Right cardiac atrium (tissue), 5 donors: ENCODE measurements around the gene EPM2A. TPM values are rescaled to one million over a fixed set of nuclear protein-coding genes. Genes with fewer than 3 reads are reported as not detected.
A peak's percentile ranks its signal among the peaks of the same experiment; 100 is the strongest.
"Not testable (repeated sequence)": the region's sequence is repeated elsewhere in the genome, so short reads cannot be mapped to it uniquely, and the experiment has no call there.

Source experiments
- ATAC-seq, 2 donors: fragments of 200-7000 bp; cut with Tn5 transposase; one replicate each; pipeline versions ENCODE4 v1.8.0 to v1.9.1; 2020; ENCODE audit warnings: moderate library complexity in 2 of 2, mild to moderate bottlenecking in 1 of 2
- DNase-seq, 3 donors: peaks; one replicate each; pipeline ENCODE4 v3.0.0-alpha.2; 2020
- H3K27ac ChIP-seq: one replicate; pipeline ENCODE4 v1.5.1; 2013; ENCODE audit warnings: mild to moderate bottlenecking, low read length, control low read depth, moderate library complexity
- H3K27me3 ChIP-seq: one replicate; pipeline ENCODE4 v1.6.1; 2013; ENCODE audit not compliant: control insufficient read depth, insufficient read depth
- H3K4me1 ChIP-seq: one replicate; pipeline ENCODE4 v1.6.1; 2013; ENCODE audit warnings: low read length; ENCODE audit not compliant: control insufficient read depth, insufficient read depth
- H3K4me3 ChIP-seq: one replicate; pipeline ENCODE4 v1.5.1; 2013; ENCODE audit warnings: low read length, control low read depth
- H3K9me3 ChIP-seq: one replicate; pipeline ENCODE4 v1.6.1; 2013; ENCODE audit warnings: low read length; ENCODE audit not compliant: control insufficient read depth
- WGBS: extraction: QIAGEN DNeasy Blood & Tissue Kit; methylation state at CpG from one replicate; pipeline ENCODE4 v1.1.7; 2013; 5-methylcytosine and 5-hydroxymethylcytosine counted together
- intact Hi-C, 4 donors: fragments of 100-400 bp; cut with DNase I; formaldehyde crosslinking; loops; one replicate each; pipeline versions ENCODE4 v1.11.0 to v1.14.0; 2022 to 2023
- polyA plus RNA-seq: library from polyadenylated mRNA; stranded (reverse); fragments of 200-250 nt; gene quantifications from one replicate; pipeline ENCODE4 v1.2.3, GENCODE V29; 2013
- total RNA-seq, 4 donors: library from RNA; stranded (reverse); fragmentation: NEBNext Ultra II Directional; extraction: Animal tissue kit (Norgen Biotek cat#: 25700); gene quantifications; one replicate each; pipeline ENCODE4 v1.2.1, GENCODE V29; 2021
- donor health status: healthy with polysubstance abuse.
- donor health status: DM: no; HTN: yes; CAD: no.
- donor health status: DM: no; HTN: no; CAD: no.
- donor health status: DM: no; HTN: yes; CAD: no; lungs with severe emphysema.
- donor health status: DM: yes; HTN: yes; CAD: no.

Gene EPM2A
- total and polyA plus RNA-seq, 5 donors, result 13.7 to 42.3 (median 37.9) TPM

DNA sequence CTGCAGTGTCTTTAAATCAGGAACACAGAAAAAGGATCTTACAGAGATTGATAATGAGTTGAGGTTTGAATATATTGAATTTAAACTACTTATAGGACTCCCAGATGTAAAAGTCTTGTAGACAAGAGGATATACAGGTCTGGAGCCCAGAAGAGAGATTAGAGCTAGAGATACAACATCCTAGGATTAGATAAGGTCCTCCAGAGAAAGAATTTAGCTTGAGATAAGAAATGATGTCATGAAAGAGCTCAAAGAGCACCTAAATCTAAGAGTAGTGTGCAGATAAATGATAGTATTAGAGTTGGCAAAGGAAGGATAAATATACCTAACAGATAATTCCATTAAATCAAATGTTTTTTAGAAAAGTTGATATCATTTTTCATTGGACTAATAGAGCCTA is 23.9 kb downstream of the EPM2A start:
- no peak overlapping the region for H3K4me3 ChIP-seq
- no peak for DNase-seq
- no peaks in the 10 kb centered on the region for H3K4me1 ChIP-seq
- intact Hi-C loops, result no loop called here
- H3K9me3 ChIP-seq, result no peaks in the 10 kb centered on the region
- H3K27ac ChIP-seq, result no peak overlapping the region
- ATAC-seq, result no peak
- H3K27me3 ChIP-seq, result no peaks in the 10 kb centered on the region

DNA sequence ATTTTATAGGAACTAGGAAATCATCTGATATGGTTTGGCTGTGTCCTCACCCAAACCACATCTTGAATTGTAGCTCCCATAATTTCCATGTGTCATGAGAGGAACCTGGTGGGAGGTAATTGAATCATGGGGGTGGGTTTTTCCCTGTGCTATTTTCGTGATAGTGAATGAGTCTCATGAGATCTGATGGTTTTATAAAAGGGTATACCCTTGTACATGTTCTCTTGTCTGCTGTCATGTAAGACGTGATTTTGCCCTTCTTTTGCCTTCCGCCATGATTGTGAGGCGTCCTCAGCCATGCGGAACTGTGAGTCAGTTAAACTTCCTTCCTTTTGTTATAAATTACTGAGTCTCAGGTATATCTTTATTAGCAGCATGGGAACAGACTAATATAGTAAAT is 27.9 kb downstream of the EPM2A start:
- Histone ChIP-seq H3K4me3 (no peak overlapping the region), H3K9me3 (no peaks in the 10 kb centered on the region), H3K4me1 (no peaks in the 10 kb centered on the region), H3K27me3 (no peaks in the 10 kb centered on the region), H3K27ac (no peak overlapping the region)
- no peak for ATAC-seq
- 96% methylated on average over 5 of the region's 5 CpGs for WGBS
- intact Hi-C loops, result no loop called here
- no peak for DNase-seq

DNA sequence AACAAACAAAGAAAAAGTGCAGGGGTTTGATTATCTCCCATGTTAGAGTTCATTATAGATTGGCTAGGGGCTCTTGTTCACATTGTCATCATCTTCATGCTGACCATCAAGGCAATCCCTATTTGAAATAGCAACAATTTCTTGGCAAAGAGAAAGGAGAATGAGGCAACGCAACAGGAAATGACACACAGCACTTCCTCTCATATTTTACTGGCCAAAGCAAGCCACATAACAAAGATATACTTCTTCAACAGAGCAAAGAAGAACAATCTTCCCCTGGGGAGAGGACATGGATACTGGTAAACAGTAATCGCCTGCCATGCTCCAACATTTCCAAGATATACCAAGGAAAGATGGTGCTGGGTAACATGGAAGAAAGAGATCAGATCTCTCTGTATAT is 29.8 kb downstream of the EPM2A start:
- 51% methylated on average over 2 of the region's 2 CpGs for WGBS
- no peak overlapping the region for H3K4me3 ChIP-seq
- ATAC-seq, result peak in 1 of 2 donors; percentile 57
- no peak for DNase-seq
- H3K27me3 ChIP-seq, result no peaks in the 10 kb centered on the region
- intact Hi-C loops, result no loop called here
- no peaks in the 10 kb centered on the region for H3K4me1 ChIP-seq
- no peak overlapping the region for H3K27ac ChIP-seq
- H3K9me3 ChIP-seq, result no peaks in the 10 kb centered on the region

DNA sequence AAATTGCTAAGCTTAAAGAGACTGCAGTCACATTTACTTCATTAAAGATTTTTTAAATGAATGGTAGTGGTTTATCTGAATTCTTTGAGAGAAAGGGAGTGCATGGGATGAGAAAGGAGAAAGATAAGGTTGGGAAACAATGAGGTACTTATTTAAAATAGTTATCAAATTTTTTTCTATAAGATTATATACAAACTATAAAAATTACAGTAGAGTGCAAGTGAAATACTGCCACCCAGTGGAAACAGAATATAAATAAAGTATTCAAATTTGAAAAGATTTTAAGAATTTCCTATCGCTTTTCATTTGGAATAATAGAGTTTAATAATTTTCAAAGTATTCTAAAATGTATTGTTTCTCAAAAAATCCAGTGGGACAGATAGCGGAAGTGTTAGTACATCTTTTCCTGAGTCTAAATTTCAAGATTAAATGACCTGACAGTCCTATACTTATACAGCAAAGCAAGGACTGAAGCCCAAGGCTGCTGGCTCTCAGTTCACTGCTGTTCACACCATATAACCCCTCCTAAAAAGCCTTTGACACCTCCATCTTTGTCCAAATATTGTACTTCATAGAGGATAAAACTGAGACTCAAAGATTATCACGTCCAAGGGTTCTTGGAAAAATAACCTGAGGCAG is 31.1 kb downstream of the EPM2A start:
- 35% methylated on average over 3 of the region's 3 CpGs for WGBS
- no peak overlapping the region for H3K4me3 ChIP-seq
- no peak overlapping the region for H3K27ac ChIP-seq
- DNase-seq, result no peak
- H3K4me1 ChIP-seq, result no peaks in the 10 kb centered on the region
- no peak for ATAC-seq
- no peaks in the 10 kb centered on the region for H3K9me3 ChIP-seq
- no peaks in the 10 kb centered on the region for H3K27me3 ChIP-seq
- intact Hi-C loops, result no loop called here

DNA sequence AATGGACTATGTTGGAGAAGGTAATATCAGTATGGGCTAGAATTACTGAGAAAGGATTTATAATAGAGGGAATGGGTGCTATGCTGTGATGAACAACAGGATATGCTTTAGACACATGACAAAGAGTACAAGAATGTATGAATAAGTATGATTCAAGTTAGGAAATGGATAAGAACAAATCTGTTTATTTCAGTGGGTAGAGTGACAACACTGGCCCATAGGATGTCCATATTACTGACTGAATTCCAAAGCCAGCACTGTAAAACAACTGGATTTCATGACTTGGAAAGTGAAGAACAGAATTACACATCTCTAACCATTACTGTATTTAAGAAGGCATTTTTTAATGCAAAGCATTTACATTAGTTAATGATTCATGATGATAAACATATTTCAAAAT is 35.9 kb downstream of the EPM2A start:
- intact Hi-C loops, result no loop called here
- Histone ChIP-seq H3K27ac (no peak overlapping the region), H3K4me1 (no peaks in the 10 kb centered on the region), H3K9me3 (no peaks in the 10 kb centered on the region), H3K27me3 (no peaks in the 10 kb centered on the region), H3K4me3 (no peak overlapping the region)
- no peak for ATAC-seq
- DNase-seq, result no peak

DNA sequence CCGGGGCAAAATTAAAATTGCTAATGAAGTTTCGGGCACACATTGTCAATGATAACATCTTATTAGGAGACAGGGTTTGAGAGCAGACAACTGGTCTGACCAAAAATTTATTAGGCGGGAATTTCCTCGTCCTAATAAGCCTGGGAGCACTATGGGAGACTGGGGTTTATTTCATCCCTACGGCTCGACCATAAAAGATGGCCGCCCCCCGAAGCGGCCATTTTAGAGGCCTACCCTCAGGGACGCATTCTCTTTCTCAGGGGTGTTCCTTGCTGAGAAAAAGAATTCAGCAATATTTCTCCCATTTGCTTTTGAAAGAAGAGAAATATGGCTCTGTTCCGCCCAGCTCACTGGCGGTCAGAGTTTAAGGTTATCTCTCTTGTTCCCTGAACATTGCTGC is 37.9 kb downstream of the EPM2A start:
- H3K4me3 ChIP-seq, H3K27me3 ChIP-seq, intact Hi-C loops, H3K27ac ChIP-seq, H3K9me3 ChIP-seq, DNase-seq, ATAC-seq, H3K4me1 ChIP-seq: not testable (repeated sequence)
- 97% methylated on average over 12 of the region's 12 CpGs for WGBS

DNA sequence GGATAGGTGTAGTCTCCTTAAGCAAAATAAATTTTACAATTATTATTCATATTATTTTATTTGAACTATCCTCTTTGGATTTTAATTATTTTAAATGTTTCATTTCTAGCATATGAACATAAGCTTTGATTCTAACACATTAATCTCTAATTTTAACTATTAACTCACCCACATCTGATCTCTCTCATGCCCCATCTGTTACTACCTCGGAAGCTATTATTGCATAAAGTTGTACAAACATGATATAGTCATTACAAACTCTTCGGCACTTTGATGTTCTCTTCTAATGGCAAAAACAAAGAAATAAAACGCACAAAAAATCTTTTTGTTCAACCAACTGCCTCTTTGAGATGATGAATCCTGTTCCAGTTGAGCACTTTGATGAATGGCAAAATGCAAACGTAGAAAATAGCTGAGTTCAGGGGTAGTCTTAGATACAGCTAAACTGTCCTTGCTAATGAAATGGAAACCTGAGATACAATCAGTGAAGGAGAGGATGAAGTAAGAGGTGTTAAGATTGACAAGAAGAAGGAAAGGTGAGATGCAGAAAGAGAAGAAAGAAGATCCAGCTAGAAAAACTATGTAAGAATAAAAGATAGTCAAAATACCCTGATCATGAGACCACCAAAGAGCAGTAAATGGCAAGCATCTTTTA is 41.1 kb downstream of the EPM2A start:
- H3K9me3 ChIP-seq, result no peaks in the 10 kb centered on the region
- H3K4me3 ChIP-seq, result no peak overlapping the region
- intact Hi-C loops, result no loop called here
- no peaks in the 10 kb centered on the region for H3K4me1 ChIP-seq
- no peak overlapping the region for H3K27ac ChIP-seq
- WGBS, result 92% methylated on average over 4 of the region's 4 CpGs
- no peak for DNase-seq
- no peak for ATAC-seq
- no peaks in the 10 kb centered on the region for H3K27me3 ChIP-seq

DNA sequence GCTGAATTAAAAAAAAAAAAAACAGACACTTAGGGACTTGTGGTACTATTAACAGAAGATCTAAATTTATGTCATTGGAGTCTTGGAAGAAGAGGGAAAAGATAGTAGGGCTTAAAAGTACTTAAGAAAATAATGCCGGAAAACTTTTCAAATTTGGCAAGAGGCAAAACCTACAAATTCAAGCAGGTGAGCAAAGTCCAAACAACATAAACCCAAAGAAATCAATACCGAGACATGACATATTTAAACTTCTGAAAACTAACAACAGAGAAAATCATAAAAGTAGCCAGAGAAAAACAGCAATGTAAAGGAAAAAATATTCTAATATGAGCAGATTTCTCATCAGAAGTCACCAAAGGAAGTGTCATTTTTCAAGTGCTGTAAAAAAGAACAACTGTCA is 44.4 kb downstream of the EPM2A start:
- Histone ChIP-seq H3K9me3 (no peaks in the 10 kb centered on the region), H3K4me1 (no peaks in the 10 kb centered on the region), H3K27ac (no peak overlapping the region), H3K4me3 (no peak overlapping the region), H3K27me3 (no peaks in the 10 kb centered on the region)
- no peak for ATAC-seq
- intact Hi-C loops, result no loop called here
- DNase-seq, result no peak
- 95% methylated on average over 2 of the region's 2 CpGs for WGBS

DNA sequence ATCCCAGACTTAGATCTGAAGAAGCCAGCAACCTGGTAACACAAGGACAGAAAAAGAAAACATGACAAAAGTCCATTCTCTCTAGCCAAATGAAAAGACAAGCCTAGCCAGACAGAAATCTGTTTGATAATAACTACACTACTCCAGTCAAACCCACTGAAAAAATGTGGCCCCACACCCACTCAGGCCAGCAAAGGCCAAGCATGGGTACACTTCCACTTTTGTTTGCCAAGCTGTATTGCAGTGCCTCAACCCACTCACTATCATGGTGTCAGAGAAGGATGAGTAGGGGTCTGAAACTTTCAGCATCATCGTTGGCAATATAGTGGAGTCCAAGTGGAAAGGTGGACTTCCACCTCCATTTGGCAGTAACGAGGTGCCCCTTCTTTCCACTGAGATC is 45.8 kb downstream of the EPM2A start:
- Histone ChIP-seq H3K27me3 (no peaks in the 10 kb centered on the region), H3K9me3 (no peaks in the 10 kb centered on the region), H3K4me1 (no peaks in the 10 kb centered on the region), H3K27ac (no peak overlapping the region), H3K4me3 (no peak overlapping the region)
- WGBS, result 93% methylated on average over 2 of the region's 2 CpGs
- intact Hi-C loops, result no loop called here
- ATAC-seq (no peak), DNase-seq (no peak)

DNA sequence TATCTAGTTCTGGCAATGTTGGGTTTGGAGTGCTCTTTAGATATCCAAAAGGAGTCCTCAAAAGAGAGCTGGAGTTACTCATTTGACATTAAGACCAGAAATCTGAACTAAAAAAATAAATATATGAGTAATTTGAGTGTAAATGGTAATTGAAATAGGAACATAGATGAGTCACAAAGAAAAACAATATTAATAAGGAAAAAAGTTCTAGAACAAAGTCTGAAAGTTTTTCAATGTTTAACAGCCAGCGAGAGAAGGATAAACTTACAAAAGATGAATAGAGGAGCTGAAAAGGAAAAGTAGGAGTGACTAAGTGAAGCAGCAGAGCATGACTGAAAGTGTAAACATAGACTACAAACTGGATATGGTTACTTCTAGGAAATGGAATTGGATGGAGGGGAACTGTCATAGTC is 46.8 kb downstream of the EPM2A start:
- Histone ChIP-seq H3K4me3 (no peak overlapping the region), H3K27me3 (no peaks in the 10 kb centered on the region), H3K9me3 (no peaks in the 10 kb centered on the region), H3K27ac (no peak overlapping the region), H3K4me1 (no peaks in the 10 kb centered on the region)
- 86% methylated on average over 1 of the region's 1 CpG for WGBS
- ATAC-seq (no peak), DNase-seq (no peak)
- intact Hi-C loops, result no loop called here

DNA sequence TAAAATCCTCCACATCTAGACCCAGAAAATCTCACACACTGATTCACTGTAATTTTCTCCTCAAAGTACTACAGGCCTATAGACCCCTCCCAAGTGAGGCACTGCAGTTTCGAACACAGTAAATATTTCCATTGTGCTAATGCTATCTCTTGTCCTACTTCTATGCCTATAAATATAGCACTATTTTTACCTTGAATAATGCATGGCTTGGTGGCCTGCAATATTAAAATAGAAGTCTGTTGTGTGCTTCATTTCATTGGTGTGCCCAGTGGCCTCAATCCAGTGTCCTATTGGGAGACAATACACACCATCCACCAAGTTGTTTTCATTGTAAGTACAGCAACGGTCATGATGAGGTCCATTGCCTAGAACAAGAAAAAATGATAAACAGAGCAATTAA is 49.4 kb downstream of the EPM2A start:
- no peak overlapping the region for H3K4me3 ChIP-seq
- no peak overlapping the region for H3K27ac ChIP-seq
- H3K4me1 ChIP-seq, result no peaks in the 10 kb centered on the region
- ATAC-seq (no peak), DNase-seq (no peak)
- intact Hi-C loops, result no loop called here
- H3K27me3 ChIP-seq, result no peaks in the 10 kb centered on the region
- 58% methylated on average over 2 of the region's 2 CpGs for WGBS
- no peaks in the 10 kb centered on the region for H3K9me3 ChIP-seq

DNA sequence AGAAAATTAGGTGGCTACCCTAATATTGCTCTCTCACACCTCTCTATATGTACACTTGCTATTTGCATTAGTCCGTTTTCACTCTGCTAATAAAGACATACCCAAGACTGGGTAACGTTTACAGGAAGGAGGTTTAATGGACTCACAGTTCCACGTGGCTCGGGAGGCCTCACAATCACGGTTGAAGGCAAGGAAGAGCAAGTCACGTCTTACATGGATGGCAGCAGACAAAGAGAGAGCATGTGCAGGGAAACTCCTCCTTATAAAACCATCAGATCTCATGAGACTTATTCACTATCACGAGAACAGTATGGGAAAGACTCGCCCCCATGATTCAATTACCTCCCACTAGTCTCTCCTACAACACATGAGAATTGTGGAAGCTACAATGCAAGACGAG is 53.4 kb downstream of the EPM2A start:
- DNase-seq (no peak), ATAC-seq (no peak)
- Histone ChIP-seq H3K27me3 (no peaks in the 10 kb centered on the region), H3K4me3 (no peak overlapping the region), H3K9me3 (no peaks in the 10 kb centered on the region), H3K27ac (no peak overlapping the region), H3K4me1 (no peaks in the 10 kb centered on the region)
- WGBS, result 88% methylated on average over 9 of the region's 9 CpGs
- intact Hi-C loops, result no loop called here
